ENCODE measurements around the gene PUS7. TPM values are rescaled to one million over a fixed set of nuclear protein-coding genes. Genes with fewer than 3 reads are reported as not detected.

Gene PUS7
- total RNA-seq, 1 experiment from 2014 or later: 39.0 TPM

DNA sequence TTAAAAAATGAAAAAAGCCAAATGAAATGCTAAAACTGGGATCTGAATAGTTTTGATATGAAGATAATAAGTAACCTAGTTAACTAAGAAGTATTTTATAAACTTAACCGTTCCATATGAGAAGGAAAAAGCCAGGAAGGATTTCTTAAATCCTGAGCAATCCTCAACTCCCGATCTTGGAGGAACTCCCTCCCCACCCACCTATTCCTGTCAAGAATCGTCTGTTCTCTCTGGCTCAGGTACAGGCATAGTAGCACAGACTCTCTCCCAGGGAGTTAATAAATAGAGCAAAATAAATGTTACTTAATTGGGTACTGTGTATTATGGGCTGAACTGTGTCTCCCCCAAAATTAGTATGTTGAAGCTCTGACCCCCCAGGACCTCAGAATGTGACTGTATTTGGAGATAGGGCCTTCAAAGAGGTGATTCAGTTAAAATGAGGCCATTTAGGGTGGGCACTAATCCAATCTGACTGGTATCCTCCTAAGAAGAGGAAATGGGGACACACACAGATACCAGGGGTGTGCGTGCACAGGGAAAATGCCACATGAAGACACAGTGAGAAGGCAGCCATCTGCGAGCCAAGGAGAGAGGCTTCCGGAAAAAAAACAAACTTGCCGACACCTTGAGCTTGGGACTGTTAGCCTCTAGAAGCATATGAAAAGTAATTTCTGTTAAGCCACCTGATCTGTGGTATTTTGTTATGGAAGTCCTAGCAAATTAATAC, 28.7 kb downstream of the PUS7 start:
- Histone ChIP-seq H3K9me3 (ENCODE audit: control insufficient read depth in 1 of 2, insufficient read depth in 1 of 2, low read depth in 1 of 2, low read length in 2 of 2) (no peaks in the 10 kb centered on the region), H3K27ac (ENCODE audit: low read depth, low read length) (no peak overlapping the region), H3K4me3 (replicated peaks in 1 of 2; ENCODE audit: low read depth in 1 of 2, low read length in 2 of 2) (no peak overlapping the region), H3K4me2 (ENCODE audit: low read length) (no peak overlapping the region), H3K36me3 (ENCODE audit: control insufficient read depth in 1 of 2, insufficient read depth in 2 of 2, low read length in 2 of 2) (peaks cover 5 to 8% of the 10 kb centered on the region in 2 experiments; a peak in 2 of 4 replicates), H3K9me2 (ENCODE audit: insufficient read depth) (no peaks in the 10 kb centered on the region), H4K20me1 (ENCODE audit: insufficient read depth) (no peaks in the 10 kb centered on the region), H2AFZ (ENCODE audit: low read depth, low read length, poor library complexity, severe bottlenecking) (no peak overlapping the region), H3K27me3 (ENCODE audit: insufficient read depth, low read length) (no peaks in the 10 kb centered on the region), H3K4me1 (ENCODE audit: control insufficient read depth in 1 of 2, insufficient read depth in 2 of 2, low read length in 2 of 2) (no peaks in the 10 kb centered on the region), H3K9ac (ENCODE audit: low read length) (no peak overlapping the region), H3K79me2 (ENCODE audit: insufficient read depth, low read length) (0 out of 2 replicates have a peak, but pooled peaks cover 3% of the 10 kb centered on the region)
- intact Hi-C loops (cut with micrococcal nuclease): no loop called here
- ChIA-PET POLR2A (no interaction called here), RAD21 (ENCODE audit: low non-redundant PET in 1 of 2, low total read pairs in 2 of 2, uncharacterized antibody in 2 of 2, unreplicated experiment in 2 of 2) (no interaction called here), CTCF (no interaction called here)
- TF ChIP-seq, protein P1, sequence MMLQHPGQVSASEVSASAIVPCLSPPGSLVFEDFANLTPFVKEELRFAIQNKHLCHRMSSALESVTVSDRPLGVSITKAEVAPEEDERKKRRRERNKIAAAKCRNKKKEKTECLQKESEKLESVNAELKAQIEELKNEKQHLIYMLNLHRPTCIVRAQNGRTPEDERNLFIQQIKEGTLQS (IDR thresholded peaks at IDR 0.05): no peak
- TF ChIP-seq CEBPB (IDR thresholded peaks at IDR 0.05; ENCODE audit: low read depth) (no peak), FOSL1 (IDR thresholded peaks at IDR 0.05; ENCODE audit: low read depth) (no peak), SIN3A (IDR thresholded peaks at IDR 0.05; ENCODE audit: low read depth) (no peak), ELF1 (IDR thresholded peaks at IDR 0.05; ENCODE audit: borderline replicate concordance, low read depth) (no peak), CBX3 (IDR thresholded peaks at IDR 0.05; ENCODE audit: low read depth) (no peak), JUND (IDR thresholded peaks at IDR 0.05) (no peak), EGR1 (IDR thresholded peaks at IDR 0.05; ENCODE audit: low read depth) (no peak), YY1 (IDR thresholded peaks at IDR 0.05; ENCODE audit: extremely low read depth, insufficient replicate concordance, low read depth, low read length) (no peak), ZNF274 (IDR thresholded peaks at IDR 0.05; ENCODE audit: low read depth, low read length) (no peak), SRF (IDR thresholded peaks at IDR 0.05; ENCODE audit: low read depth) (no peak), EZH2phosphoT487 (IDR thresholded peaks at IDR 0.05; ENCODE audit: borderline replicate concordance) (no peak), POLR2A (IDR thresholded peaks at IDR 0.05; ENCODE audit: borderline replicate concordance, extremely low read depth, insufficient read depth, insufficient read length) (no peak), RAD21 (IDR thresholded peaks at IDR 0.05; ENCODE audit: low read depth) (no peak), ZFX (IDR thresholded peaks at IDR 0.05) (no peak), SP1 (IDR thresholded peaks at IDR 0.05; ENCODE audit: low read depth) (no peak), TCF7L2 (IDR thresholded peaks at IDR 0.05; ENCODE audit: borderline replicate concordance, extremely low read depth, insufficient read depth, insufficient read length) (no peak), EZH2 (IDR thresholded peaks at IDR 0.05) (no peak)
- TF ChIP-seq, protein P2, sequence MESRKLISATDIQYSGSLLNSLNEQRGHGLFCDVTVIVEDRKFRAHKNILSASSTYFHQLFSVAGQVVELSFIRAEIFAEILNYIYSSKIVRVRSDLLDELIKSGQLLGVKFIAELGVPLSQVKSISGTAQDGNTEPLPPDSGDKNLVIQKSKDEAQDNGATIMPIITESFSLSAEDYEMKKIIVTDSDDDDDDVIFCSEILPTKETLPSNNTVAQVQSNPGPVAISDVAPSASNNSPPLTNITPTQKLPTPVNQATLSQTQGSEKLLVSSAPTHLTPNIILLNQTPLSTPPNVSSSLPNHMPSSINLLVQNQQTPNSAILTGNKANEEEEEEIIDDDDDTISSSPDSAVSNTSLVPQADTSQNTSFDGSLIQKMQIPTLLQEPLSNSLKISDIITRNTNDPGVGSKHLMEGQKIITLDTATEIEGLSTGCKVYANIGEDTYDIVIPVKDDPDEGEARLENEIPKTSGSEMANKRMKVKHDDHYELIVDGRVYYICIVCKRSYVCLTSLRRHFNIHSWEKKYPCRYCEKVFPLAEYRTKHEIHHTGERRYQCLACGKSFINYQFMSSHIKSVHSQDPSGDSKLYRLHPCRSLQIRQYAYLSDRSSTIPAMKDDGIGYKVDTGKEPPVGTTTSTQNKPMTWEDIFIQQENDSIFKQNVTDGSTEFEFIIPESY (IDR thresholded peaks at IDR 0.05; ENCODE audit: extremely low read depth, insufficient replicate concordance, low read length): no peak
- TF ChIP-seq, protein P3, sequence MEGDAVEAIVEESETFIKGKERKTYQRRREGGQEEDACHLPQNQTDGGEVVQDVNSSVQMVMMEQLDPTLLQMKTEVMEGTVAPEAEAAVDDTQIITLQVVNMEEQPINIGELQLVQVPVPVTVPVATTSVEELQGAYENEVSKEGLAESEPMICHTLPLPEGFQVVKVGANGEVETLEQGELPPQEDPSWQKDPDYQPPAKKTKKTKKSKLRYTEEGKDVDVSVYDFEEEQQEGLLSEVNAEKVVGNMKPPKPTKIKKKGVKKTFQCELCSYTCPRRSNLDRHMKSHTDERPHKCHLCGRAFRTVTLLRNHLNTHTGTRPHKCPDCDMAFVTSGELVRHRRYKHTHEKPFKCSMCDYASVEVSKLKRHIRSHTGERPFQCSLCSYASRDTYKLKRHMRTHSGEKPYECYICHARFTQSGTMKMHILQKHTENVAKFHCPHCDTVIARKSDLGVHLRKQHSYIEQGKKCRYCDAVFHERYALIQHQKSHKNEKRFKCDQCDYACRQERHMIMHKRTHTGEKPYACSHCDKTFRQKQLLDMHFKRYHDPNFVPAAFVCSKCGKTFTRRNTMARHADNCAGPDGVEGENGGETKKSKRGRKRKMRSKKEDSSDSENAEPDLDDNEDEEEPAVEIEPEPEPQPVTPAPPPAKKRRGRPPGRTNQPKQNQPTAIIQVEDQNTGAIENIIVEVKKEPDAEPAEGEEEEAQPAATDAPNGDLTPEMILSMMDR (IDR thresholded peaks at IDR 0.05 in 2 of 3, conservative IDR thresholded peaks at IDR 0.05 in 1 of 3; ENCODE audit: borderline replicate concordance in 1 of 3, insufficient read depth in 1 of 3, low read depth in 2 of 3, low read length in 2 of 3): no peak
- no peak for ATAC-seq
- no TSS peak for BruUV-seq (replicated peaks)
- no peak for DNase-seq (ENCODE audit: low read depth, low spot score)

Data from HCT116 (cell line).